SKM-1 (cell line): ENCODE measurements around the gene TTC23.
A peak's percentile ranks its signal among the peaks of the same experiment; 100 is the strongest.
"Not testable (repeated sequence)": the region's sequence is repeated elsewhere in the genome, so short reads cannot be mapped to it uniquely, and the experiment has no call there.

ENCODE experiments used
- DNase-seq: peaks from one replicate; lab custom pipeline; 2025; ENCODE audit not compliant: unreplicated experiment; lab: John Stamatoyannopoulos, UW

Gene TTC23

GRCh38 chr15:99250494-99250856 is 1.1 kb upstream of the TTC23 start:
- no peak for DNase-seq

DNA sequence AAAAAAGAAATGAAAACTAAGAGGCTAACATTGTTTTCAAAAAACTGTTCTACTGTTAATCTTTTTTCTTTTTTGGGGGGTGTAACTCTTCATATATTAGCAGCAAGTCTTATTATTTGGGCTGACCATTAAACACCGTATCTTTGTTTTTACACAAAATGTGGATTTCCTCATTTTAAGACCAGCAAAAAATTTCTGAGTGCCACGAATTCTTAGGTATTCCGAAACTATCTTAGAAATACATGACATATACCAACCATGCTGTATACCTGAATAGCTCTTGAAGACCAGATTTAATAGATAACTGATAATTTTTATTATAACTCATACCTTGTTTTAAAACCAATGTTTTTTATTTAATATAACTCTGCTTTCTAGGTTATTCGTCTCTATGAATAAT is 620 bp upstream of the TTC23 start:
- no peak for DNase-seq

GRCh38 chr15:99248000-99248715 is 1.2 kb downstream of the TTC23 start:
- DNase-seq = no peak

DNA sequence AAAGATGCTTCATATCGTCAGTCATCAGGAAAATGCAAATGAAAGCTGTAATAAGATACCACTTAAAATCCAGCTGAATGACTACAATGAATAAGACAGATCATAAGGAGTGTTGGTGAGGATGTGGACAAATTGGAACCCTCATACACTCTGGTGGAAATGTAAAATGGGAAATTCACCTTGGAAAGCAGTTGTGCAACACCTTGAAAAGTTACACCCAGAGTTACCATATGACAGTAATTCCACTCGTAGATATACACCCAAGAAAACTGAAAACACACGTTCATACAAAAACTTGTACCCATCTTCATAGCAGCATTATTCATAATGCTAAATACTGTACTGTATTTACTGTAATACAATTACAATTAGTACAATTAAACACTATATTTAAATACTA is 2.3 kb downstream of the TTC23 start:
- DNase-seq = no peak

DNA sequence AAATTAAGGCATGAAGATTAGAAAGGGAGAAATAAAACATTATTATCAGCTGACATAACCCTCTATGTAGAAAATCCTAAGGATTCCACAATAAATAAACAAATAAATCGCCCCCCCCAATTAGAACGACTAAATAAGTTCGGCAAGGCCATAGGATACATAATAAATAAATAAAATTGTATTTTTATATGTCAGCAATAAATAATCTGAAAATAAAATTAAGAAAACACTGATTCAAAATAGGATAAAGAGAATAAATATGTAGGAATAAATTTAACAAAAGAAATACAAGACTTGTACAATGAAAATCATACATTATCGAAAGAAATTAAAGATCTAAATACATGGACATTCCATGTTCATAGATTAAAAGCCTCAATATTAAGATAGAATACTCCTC is 5.1 kb downstream of the TTC23 start:
- no peak for DNase-seq

DNA sequence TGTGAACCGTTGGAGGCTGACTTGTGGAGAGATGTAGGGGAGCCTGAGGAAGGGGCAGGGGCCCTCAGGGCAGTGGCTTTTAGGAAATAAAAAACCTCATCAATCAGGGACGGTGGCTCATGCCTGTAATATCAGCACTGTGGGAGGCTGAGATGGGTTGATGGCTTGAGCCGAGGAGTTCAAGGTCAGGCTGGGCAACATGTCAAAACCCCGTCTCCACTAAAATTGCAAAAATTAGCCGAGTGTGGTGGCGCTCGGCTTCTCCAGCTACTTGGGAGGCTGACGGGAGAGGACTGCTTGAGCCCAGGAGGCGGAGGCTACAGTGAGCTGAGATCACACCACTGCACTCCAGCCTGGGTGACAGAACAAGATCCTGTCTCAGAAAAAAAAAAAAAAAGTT is 7.6 kb downstream of the TTC23 start:
- DNase-seq = no peak

DNA sequence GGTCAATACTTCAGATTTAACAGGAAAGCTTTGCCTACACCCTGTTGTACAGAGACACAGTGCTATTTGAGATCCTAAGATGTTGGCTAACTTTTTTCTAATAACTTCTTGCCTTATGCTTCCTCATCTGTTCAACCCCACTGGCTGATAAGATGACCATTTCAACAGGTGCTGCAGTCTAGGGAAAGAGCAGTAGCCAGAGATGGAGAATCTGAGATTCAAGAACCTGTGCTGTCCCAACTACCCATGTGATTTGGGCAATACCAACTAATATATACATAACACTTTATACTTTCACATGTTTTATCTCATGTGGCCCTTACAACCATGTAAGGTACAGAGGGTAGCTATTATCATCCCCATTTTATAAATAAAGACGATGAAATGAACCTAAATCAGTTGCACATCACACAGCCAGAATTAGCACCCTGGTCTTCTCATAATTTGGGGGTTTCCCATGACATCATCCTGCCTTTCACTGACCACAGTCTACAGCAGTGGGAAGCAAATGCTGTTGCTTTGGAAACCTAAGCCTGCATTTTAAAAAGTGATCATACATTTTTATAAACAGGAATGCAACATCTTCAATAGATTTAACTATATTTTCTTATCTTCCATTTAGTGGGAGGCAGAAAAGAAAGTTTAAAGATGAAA is 9.7 kb downstream of the TTC23 start:
- no peak for DNase-seq

DNA sequence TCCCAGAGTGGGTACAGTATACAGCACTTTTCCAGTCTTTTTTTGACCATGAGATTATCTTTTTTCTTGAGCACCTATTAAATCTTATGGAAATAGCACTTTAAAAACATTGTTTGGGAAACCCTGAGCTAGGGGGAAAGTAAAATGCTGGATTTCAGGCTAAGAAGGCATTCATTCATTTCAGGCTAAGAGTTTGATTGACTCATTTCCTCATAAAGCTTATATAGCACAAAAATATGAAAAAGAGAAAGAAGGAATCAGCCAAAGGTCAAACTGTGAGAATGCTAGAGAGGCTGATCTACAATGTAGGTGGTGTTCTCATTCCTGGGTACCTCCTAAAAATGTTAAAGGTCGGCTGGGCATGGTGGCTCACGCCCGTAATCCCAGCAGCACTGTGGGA is 10.5 kb downstream of the TTC23 start:
- DNase-seq = no peak

DNA sequence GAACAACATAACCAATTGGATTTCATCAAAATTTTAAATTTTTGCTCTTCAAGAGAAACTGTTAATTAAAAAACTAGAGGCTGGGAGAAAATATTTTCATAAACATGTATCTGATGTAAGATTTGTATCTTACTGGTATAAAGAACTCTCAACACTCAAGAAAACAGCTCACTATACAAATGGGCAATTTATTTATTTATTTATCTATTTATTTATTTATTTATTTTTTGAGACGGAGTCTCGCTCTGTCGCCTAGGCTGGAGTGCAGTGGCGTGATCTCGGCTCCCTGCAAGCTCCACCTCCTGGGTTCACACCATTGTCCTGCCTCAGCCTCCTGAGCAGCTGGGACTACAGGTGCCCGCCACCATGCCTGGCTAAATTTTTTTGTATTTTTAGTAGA is 15.2 kb downstream of the TTC23 start:
- DNase-seq = not testable (repeated sequence)

GRCh38 chr15:99232740-99233139 is 16.6 kb downstream of the TTC23 start:
- DNase-seq = no peak

DNA sequence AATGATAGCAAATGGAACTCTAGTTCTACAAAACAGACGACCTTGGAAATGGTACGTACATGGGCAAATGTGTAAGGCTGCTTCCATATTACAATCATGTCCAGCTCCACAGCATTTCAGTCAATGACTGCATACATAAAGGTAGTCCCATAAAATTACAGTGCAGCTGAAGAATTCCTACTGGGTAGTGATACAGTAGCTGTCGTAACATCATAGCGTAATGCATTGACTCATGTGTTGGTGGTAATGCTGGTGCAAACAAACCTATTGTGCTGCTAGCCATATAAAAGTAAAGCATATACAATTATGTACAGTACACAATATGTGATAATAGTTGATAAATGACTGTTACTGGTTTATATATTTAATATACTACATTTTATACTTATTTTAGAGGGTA is 18.5 kb downstream of the TTC23 start:
- DNase-seq = no peak

GRCh38 chr15:99228120-99228770 is 21.1 kb downstream of the TTC23 start:
- DNase-seq = no peak

DNA sequence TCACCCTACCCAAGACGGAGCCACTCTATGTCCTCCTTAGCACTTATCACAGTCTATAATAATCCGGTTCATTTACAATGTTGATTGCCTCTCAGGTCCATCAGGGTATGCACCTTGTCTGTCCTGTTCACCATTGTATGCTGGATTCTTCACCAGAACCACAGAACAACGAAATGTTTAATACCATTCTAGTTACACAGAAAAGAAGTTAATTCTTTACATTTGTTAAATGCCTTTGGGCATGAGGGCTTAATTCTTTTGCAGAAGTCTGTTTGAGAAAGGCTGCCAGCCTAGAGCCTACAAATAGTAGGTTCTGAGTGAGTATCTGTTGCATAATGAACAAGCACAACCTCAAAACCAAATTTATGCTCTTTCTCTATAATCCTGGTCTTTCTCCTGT is 22.6 kb downstream of the TTC23 start:
- DNase-seq = no peak

DNA sequence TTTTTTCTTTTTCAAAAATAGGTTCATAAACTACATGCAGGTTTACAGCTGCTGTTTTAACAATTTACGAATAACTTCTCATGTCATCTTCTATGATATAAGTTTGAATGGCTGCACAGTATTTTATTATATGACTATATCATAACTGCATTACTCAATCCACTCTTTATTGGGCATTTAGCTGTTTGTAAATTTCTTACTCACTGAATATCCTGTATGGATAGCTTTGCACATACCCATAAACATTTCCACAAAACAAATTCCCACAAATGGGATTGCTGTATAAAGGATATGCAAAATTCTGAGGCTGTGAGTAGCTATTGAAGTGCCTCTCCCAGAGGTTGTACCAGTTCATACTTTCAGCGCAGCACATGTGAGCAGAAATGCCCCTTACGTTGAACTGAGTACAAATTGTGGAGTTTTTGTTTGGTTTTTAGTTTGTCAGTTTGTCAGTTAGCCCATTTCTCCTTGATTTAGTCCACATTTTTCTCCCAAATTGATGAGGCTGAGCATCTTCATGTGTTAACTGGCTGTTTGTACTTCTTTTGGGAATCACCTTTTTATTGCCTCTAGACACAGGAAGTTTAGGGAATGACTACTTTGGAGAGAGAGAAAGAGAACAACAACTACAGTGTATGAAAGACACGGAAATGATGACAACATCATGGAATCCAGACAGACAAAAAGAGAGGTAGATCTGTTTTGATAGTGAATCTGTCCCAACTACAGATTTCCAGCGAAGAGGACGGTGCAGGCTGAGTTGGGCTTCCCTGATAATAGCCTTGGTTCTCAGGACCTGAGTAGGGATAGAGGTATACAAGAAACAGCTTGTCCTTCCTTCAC is 24.8 kb downstream of the TTC23 start:
- DNase-seq = no peak

DNA sequence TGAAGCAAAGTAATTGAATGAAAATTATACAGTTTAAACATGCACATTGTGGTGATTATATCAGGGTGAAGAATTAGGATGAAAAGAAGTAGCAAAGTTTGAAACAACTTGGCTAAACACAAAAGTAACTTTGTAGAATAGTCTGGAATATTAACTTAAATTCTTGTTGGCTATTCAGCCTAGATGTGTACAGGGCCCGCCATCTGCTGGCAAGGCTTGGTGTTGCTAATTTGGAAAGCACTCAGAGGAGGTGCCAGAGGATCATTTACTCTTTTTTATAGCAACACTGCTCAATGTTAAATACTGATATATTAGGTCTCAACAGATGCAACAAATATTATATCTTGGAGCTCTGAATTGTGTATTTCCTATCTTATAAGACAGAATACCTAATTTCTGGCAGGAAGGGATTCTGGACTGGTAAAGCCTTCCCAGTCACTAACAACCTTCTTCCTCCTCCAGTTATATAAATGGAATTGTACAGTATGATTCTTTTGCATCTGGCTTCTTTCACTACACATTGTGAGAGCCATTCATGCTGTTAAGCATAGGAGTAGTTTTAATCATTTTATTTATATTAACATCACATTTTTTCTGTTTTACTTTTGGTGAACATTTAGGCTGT is 36.1 kb downstream of the TTC23 start:
- peak; percentile 24 for DNase-seq

DNA sequence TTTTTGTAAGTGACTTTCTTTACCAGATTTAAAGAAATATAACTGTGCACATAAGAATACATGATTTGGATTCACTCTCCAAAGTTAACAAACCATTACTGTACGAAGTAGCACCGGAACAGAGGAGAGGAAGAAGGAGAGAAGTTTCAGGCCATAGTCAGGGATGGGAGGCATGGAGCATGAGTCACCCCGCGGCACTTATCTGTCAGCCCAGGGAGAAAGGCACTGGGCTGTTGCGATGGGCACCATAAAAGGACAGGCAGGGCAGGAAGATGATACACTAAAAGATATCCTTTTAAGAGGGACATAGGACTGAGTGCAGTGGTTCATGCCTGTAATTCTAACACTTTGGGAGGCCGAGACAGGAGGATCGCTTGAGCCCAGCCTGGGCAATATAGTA is 37.0 kb downstream of the TTC23 start:
- no peak for DNase-seq

GRCh38 chr15:99211926-99212325 is 37.5 kb downstream of the TTC23 start:
- no peak for DNase-seq

DNA sequence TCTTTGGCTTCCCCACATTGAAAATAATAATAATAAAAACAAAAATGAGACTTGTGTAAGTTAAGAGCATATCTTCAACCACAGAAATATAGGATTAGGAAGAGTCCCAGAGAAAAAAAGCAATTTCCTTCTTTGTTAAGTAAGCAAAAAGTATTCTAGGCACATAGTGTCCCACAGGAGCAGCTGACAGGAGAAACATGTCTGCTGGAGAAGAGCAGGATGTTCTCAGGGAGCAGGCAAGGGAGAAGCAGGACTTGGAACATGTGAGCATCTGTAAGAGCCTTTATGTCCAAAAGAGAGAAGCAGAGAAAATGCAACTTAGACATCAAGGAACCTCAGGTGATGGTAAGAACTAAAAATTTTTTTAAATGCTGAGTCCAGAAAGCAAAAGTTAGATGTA is 39.0 kb downstream of the TTC23 start:
- DNase-seq = no peak

- no peak for DNase-seq
These were observed 40.1 kb downstream of the TTC23 start for GRCh38 chr15:99209326-99209725.

DNA sequence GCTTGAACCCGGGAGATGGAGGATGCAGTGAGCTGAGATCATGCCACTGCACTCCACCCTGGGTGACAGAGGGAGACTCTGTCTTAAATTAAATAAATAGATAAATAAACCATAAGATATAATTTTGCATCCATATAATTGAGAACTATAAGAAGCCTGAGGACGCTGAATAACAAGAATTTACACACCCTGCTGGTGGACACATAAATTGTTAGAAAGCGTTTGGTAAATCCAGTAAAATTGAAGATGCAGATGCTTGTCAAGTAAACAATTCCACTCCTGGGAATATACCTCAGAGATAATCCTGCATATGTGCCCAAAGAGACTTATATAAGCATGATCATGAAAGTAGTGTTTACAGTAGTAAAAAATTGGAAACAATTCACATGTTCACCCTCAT is 41.7 kb downstream of the TTC23 start:
- DNase-seq = no peak

DNA sequence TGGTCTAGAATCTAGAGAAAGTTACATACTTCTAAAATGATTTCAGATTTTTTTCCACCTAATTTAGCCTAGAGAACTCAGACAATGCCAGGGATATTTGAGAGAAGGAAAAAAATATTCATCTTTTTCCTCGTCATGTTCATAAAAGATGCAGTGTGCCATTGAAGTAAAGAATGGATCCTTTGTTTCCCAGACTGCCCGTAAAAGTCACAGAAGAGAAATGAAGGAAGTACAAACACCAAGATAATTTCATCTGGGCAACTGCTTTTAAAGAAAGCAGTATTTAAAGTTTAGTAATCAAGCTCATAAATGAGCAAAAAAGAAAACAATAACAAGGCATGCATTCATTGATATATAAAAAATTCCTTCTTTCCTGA is 47.2 kb downstream of the TTC23 start:
- DNase-seq = no peak
